A673 (cell line): ENCODE measurements around the gene COL9A3. TPM values are rescaled to one million over a fixed set of nuclear protein-coding genes. Genes with fewer than 3 reads are reported as not detected.

ENCODE experiments used
- BruUV-seq: library from RNA; stranded (reverse); fragments of 400-500 nt; replicated peaks from 2 replicates; lab custom pipeline; 2021; lab: Mats Ljungman, UMichigan
- CTCF ChIA-PET: fragments of 300-600 bp; sonication (Branson Sonifier 250); formaldehyde crosslinking; loops from one replicate; lab custom pipeline; 2022; ENCODE audit warnings: antibody characterized with exemption; lab: Charles Lee
- POLR2A ChIA-PET: fragments of 300-600 bp; sonication (Branson Sonifier 250); formaldehyde crosslinking; loops from one replicate; lab custom pipeline; 2022; ENCODE audit warnings: antibody characterized with exemption; ENCODE audit not compliant: low non-redundant PET; lab: Charles Lee
- DNase-seq: peaks from one replicate; pipeline ENCODE4 v3.0.0-alpha.2; 2015; ENCODE audit warnings: low spot score
- H3K27ac ChIP-seq: fragments of 200-600 bp; sonication (generic); 2 replicates; pipeline ENCODE4 v1.5.1; 2016; ENCODE audit warnings: mixed run types, low read depth, mild to moderate bottlenecking, mixed read lengths, antibody characterized with exemption, low read length; ENCODE audit not compliant: poor library complexity, severe bottlenecking
- H3K27me3 ChIP-seq: fragments of 200-600 bp; sonication (generic); replicated peaks from 2 replicates; pipeline ENCODE4 v1.6.1; 2017; ENCODE audit warnings: mixed run types, low read depth, mild to moderate bottlenecking, mixed read lengths, antibody characterized with exemption, low read length; ENCODE audit not compliant: insufficient read depth, poor library complexity
- H3K36me3 ChIP-seq: fragments of 200-600 bp; sonication (generic); 2 replicates; pipeline ENCODE4 v1.6.1; 2016; ENCODE audit warnings: mixed run types, mild to moderate bottlenecking, mixed read lengths, antibody characterized with exemption, low read length; ENCODE audit not compliant: insufficient read depth, poor library complexity, severe bottlenecking
- H3K4me1 ChIP-seq: fragments of 200-600 bp; sonication (generic); 2 replicates; pipeline ENCODE4 v1.6.1; 2017; ENCODE audit warnings: mixed run types, mild to moderate bottlenecking, mixed read lengths, antibody characterized with exemption, low read length; ENCODE audit not compliant: insufficient read depth, poor library complexity, severe bottlenecking
- H3K4me3 ChIP-seq: fragments of 200-600 bp; sonication (generic); 2 replicates; pipeline ENCODE4 v1.5.1; 2016; ENCODE audit warnings: low read depth, mixed run types, mild to moderate bottlenecking, mixed read lengths, low read length; ENCODE audit not compliant: poor library complexity, severe bottlenecking
- H3K9me3 ChIP-seq: fragments of 200-600 bp; sonication (generic); 2 replicates; pipeline ENCODE4 v1.6.1; 2016; ENCODE audit warnings: mixed run types, low read depth, mild to moderate bottlenecking, mixed read lengths, antibody characterized with exemption, low read length; ENCODE audit not compliant: poor library complexity, severe bottlenecking
- CTCF ChIP-seq: fragments of 300-800, 200-600 bp; sonication (generic); conservative IDR thresholded peaks from 2 replicates; pipeline ENCODE4 v1.5.1; 2017; ENCODE audit warnings: low read depth, mild to moderate bottlenecking, antibody characterized with exemption, low read length, moderate library complexity, mixed read lengths
- EZH2 ChIP-seq: fragments of 200-600 bp; sonication (generic); IDR thresholded peaks from 2 replicates; pipeline ENCODE4 v1.6.1; 2017; ENCODE audit warnings: borderline replicate concordance, low read depth, mild to moderate bottlenecking, mixed read lengths, antibody characterized with exemption, low read length; ENCODE audit not compliant: poor library complexity, severe bottlenecking
- intact Hi-C: fragments of 100-400 bp; cut with micrococcal nuclease; formaldehyde crosslinking; loops from one replicate; pipeline ENCODE4 v1.10.0; 2022; ENCODE audit not compliant: unreplicated experiment
- total RNA-seq: library from RNA; stranded (reverse); gene quantifications from 2 replicates; pipeline ENCODE4 v1.2.3, GENCODE V29; 2021

The COL9A3 gene
- total RNA-seq, 1 experiment from 2014 or later, result 8.4 TPM

DNA sequence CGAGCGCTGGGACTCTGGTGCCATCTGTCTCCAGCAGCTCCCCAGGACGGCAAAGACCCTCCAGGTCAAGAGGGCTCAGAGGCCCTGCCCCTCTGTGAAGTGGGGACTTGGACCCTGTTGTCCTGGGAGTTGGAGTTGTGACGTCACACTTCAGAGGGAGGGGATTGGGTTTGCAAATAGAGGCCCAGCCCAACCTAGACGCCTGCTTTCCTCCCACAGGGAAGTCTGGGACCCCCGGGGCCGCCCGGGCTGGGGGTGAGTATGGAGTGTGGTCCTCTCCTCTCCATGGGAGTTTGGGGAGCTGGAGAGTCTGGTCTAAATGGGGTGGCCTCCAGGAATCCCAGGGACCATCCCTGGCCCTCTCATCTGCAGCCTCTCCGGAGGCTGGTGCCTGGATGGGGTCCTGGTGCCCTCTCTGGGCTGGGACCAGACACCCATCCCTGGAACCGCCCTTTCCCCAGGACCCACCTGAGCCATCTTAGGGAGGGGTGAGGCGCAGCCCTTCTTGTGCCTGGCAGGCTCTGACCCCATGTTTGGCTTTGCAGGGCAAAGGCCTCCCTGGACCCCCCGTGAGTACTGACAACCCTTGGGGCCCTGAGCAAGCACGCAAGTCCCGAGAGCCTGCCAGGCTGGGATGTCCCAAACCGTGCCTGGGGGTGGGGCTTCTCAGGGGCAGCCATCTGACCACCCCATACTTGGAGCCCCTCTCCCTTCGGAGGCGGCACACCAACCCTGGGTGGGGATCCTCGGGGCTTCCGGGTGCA is 4.3 kb downstream of the COL9A3 start:
- ChIA-PET POLR2A (no interaction called here), CTCF (no interaction called here)
- Histone ChIP-seq H3K27me3 (peaks cover 2% of the 10 kb centered on the region), H3K27ac (no peak overlapping the region), H3K4me1 (peaks cover 27% of the 10 kb centered on the region), H3K36me3 (no peaks in the 10 kb centered on the region), H3K9me3 (no peaks in the 10 kb centered on the region), H3K4me3 (no peak overlapping the region)
- intact Hi-C loops, result loop anchor here (5.0 kb wide), 1 partner anchor 186 kb away; the partner anchor contains the start of gene BHLHE23
- TF ChIP-seq CTCF, result no peak
- no TSS peak for BruUV-seq
- no peak for DNase-seq

- no TSS peak for BruUV-seq
- intact Hi-C loops, result loop anchor here (5.0 kb wide), 1 partner anchor 186 kb away; the partner anchor contains the start of gene BHLHE23
- no peaks in the 10 kb centered on the region for H3K9me3 ChIP-seq
- ChIA-PET POLR2A (no interaction called here), CTCF (interaction anchor here (0.6 to 1.5 kb wide), 4 partner anchors 13 to 519 kb away, joined by 3 to 5 read pairs (median 3); partner anchors contain the start of gene ADRM1)
- H3K36me3 ChIP-seq, result no peaks in the 10 kb centered on the region
- H3K27me3 ChIP-seq, result peaks cover 2% of the 10 kb centered on the region
- peaks cover 21% of the 10 kb centered on the region for H3K4me1 ChIP-seq
- DNase-seq, result no peak
- H3K27ac ChIP-seq, result no peak overlapping the region
- TF ChIP-seq CTCF, result no peak
- no peak for TF ChIP-seq EZH2
- no peak overlapping the region for H3K4me3 ChIP-seq
Observed at GRCh38 chr20:62821726-62822210, 4.9 kb downstream of the COL9A3 start.

- Histone ChIP-seq H3K36me3 (no peaks in the 10 kb centered on the region), H3K27ac (no peak overlapping the region), H3K27me3 (no peaks in the 10 kb centered on the region), H3K4me1 (peaks cover 21% of the 10 kb centered on the region), H3K9me3 (no peaks in the 10 kb centered on the region), H3K4me3 (no peak overlapping the region)
- CTCF ChIA-PET, result interaction anchor here (0.6 to 1.5 kb wide), 9 partner anchors 13 to 520 kb away, joined by 3 to 5 read pairs (median 3); partner anchors contain the start of gene ADRM1
- TF ChIP-seq CTCF (no peak), EZH2 (no peak)
- POLR2A ChIA-PET, result no interaction called here
- DNase-seq, result no peak
- intact Hi-C loops, result loop anchor here (5.0 kb wide), 1 partner anchor 185 kb away; the partner anchor contains the start of gene BHLHE23
- BruUV-seq, result no TSS peak
Observed at GRCh38 chr20:62822239-62822787, 5.5 kb downstream of the COL9A3 start.
